ENCODE measurements around the gene SH3D19.
"Not testable (repeated sequence)": the region's sequence is repeated elsewhere in the genome, so short reads cannot be mapped to it uniquely, and the experiment has no call there.

SH3D19 gene

DNA sequence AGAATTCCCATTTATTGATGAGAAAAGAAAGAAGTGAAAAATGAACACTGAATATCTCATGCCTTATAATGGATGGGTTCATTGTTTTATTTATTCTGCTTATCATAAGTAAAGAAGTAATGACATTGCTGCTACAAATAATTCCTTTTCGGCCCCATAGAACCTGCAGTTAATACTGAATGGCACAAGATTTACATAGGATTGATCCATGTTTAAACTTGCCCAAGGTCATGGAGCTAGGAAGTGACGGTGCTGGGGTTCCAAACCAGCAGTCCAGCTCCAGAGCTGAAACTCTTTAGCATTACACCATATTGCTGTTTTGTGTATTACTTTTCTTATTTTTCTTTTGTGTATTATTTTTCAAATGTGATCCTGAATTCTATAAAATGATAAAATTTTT lies 78.7 kb downstream of the SH3D19 start:
- Histone ChIP-seq H3K27me3 (ENCODE audit: low read depth, low read length) (no peaks in the 10 kb centered on the region), H3K4me3 (ENCODE audit: low read length) (no peak overlapping the region), H3K4me2 (ENCODE audit: low read length) (no peak overlapping the region), H4K20me1 (ENCODE audit: insufficient read depth, low read length) (no peaks in the 10 kb centered on the region), H3K9me3 (ENCODE audit: insufficient read depth, low read length) (no peaks in the 10 kb centered on the region), H3K27ac (ENCODE audit: low read length) (no peak overlapping the region), H2AFZ (ENCODE audit: low read depth, low read length) (no peak overlapping the region), H3K9ac (ENCODE audit: low read length) (no peak overlapping the region), H3K36me3 (replicated peaks; ENCODE audit: low read depth, low read length) (no peaks in the 10 kb centered on the region), H3K4me1 (ENCODE audit: low read length) (no peaks in the 10 kb centered on the region), H3K79me2 (ENCODE audit: low read length) (no peaks in the 10 kb centered on the region)
- TF ChIP-seq EZH2phosphoT487 (IDR thresholded peaks at IDR 0.05; ENCODE audit: low read depth) (no peak), CTCF (IDR thresholded peaks at IDR 0.05; ENCODE audit: low read depth, low read length) (no peak)

DNA sequence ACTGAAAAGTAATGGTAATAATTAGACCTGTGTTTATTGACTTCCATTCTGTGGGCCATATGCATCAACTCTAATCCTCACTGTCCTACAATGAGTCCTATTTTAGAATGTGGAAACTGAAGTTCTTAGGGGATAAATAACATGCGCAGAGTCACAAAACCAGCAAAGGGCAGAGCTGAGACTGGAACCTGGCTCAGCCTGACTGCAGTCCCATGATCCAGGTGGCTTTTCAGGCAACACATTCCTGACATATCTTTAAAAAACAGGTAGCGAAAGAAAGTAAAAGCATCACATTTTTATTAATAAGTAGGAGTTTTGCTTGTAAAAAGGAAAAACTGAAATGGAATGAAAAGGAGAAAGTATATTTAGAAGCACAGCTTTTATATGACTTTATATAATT lies 83.1 kb downstream of the SH3D19 start:
- H3K9ac ChIP-seq (ENCODE audit: low read length) = no peak overlapping the region
- no peak overlapping the region for H2AFZ ChIP-seq (ENCODE audit: low read depth, low read length)
- no peaks in the 10 kb centered on the region for H4K20me1 ChIP-seq (ENCODE audit: insufficient read depth, low read length)
- peaks cover 7% of the 10 kb centered on the region for H3K4me1 ChIP-seq (ENCODE audit: low read length)
- no peaks in the 10 kb centered on the region for H3K27me3 ChIP-seq (ENCODE audit: low read depth, low read length)
- no peaks in the 10 kb centered on the region for H3K36me3 ChIP-seq (replicated peaks; ENCODE audit: low read depth, low read length)
- no peak overlapping the region for H3K27ac ChIP-seq (ENCODE audit: low read length)
- H3K4me3 ChIP-seq (ENCODE audit: low read length) = no peak overlapping the region
- H3K9me3 ChIP-seq (ENCODE audit: insufficient read depth, low read length) = no peaks in the 10 kb centered on the region
- TF ChIP-seq CTCF (IDR thresholded peaks at IDR 0.05; ENCODE audit: low read depth, low read length) (no peak), EZH2phosphoT487 (IDR thresholded peaks at IDR 0.05; ENCODE audit: low read depth) (no peak)
- H3K4me2 ChIP-seq (ENCODE audit: low read length) = no peak overlapping the region
- H3K79me2 ChIP-seq (ENCODE audit: low read length) = no peaks in the 10 kb centered on the region

DNA sequence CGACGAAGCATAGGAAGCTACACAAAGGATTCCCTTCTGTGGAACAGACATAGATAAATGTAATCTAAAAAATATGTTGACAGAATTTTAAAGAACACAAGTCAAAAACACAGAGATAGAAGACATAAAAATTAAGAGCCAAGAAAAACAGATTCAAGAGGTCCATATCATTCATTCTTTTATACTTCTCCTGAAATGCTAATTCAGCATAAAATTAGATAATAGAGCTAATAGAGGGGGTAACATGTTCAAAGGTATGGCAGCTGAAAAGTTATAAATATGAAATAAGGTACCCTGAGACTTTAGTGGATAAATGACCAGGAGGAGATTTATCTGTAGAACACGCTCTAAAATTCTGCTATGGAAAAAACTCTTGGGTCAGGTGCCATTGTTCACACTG lies 85.8 kb downstream of the SH3D19 start:
- TF ChIP-seq EZH2phosphoT487 (IDR thresholded peaks at IDR 0.05; ENCODE audit: low read depth) = no peak
- Histone ChIP-seq H3K79me2 (ENCODE audit: low read length) (no peaks in the 10 kb centered on the region), H3K36me3 (replicated peaks; ENCODE audit: low read depth, low read length) (no peaks in the 10 kb centered on the region), H3K27ac (ENCODE audit: low read length) (no peak overlapping the region), H3K9me3 (ENCODE audit: insufficient read depth, low read length) (no peaks in the 10 kb centered on the region), H4K20me1 (ENCODE audit: insufficient read depth, low read length) (no peaks in the 10 kb centered on the region), H3K9ac (ENCODE audit: low read length) (no peak overlapping the region), H3K4me1 (ENCODE audit: low read length) (peaks cover 7% of the 10 kb centered on the region), H2AFZ (ENCODE audit: low read depth, low read length) (no peak overlapping the region), H3K27me3 (ENCODE audit: low read depth, low read length) (no peaks in the 10 kb centered on the region), H3K4me2 (ENCODE audit: low read length) (no peak overlapping the region), H3K4me3 (ENCODE audit: low read length) (no peak overlapping the region)

GRCh38 chr4:151238477-151238876 lies 86.9 kb downstream of the SH3D19 start:
- Histone ChIP-seq H3K4me3 (ENCODE audit: low read length) (no peak overlapping the region), H3K4me1 (ENCODE audit: low read length) (peaks cover 7% of the 10 kb centered on the region), H3K79me2 (ENCODE audit: low read length) (no peaks in the 10 kb centered on the region), H4K20me1 (ENCODE audit: insufficient read depth, low read length) (no peaks in the 10 kb centered on the region), H2AFZ (ENCODE audit: low read depth, low read length) (peak overlapping the region; percentile 1; the same call in 1 of the 2 replicates), H3K4me2 (ENCODE audit: low read length) (no peak overlapping the region), H3K9me3 (ENCODE audit: insufficient read depth, low read length) (no peaks in the 10 kb centered on the region), H3K9ac (ENCODE audit: low read length) (no peak overlapping the region), H3K27me3 (ENCODE audit: low read depth, low read length) (no peaks in the 10 kb centered on the region), H3K36me3 (replicated peaks; ENCODE audit: low read depth, low read length) (no peaks in the 10 kb centered on the region), H3K27ac (ENCODE audit: low read length) (no peak overlapping the region)
- TF ChIP-seq EZH2phosphoT487 (IDR thresholded peaks at IDR 0.05; ENCODE audit: low read depth) (no peak), CTCF (IDR thresholded peaks at IDR 0.05; ENCODE audit: low read depth, low read length) (peak; percentile 29; the same call in 1 of the 2 replicates)

DNA sequence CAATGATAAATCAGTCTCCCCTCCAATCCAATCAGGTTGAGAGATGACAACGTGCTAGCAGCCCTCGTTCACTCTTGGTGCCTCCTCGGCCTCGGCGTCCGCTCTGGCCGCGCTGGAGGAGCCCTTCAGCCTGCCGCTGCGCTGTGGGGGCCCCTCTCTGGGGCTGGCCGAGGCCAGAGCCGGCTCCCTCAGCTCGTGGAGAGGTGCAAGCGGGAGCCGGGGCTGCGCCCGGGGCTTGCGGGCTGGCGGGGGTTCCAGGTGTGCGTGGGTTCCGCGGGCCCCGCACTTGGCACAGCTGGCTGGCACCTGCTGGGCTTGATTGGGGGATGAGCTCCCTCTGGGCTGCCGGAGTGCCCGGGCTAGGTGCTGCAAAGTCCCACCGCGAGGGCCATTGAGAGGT lies 89.4 kb downstream of the SH3D19 start:
- Histone ChIP-seq H4K20me1 (ENCODE audit: insufficient read depth, low read length) (no peaks in the 10 kb centered on the region), H3K9ac (ENCODE audit: low read length) (no peak overlapping the region), H3K27ac (ENCODE audit: low read length) (no peak overlapping the region), H3K4me1 (ENCODE audit: low read length) (peaks cover 7% of the 10 kb centered on the region), H3K4me3 (ENCODE audit: low read length) (no peak overlapping the region), H3K27me3 (ENCODE audit: low read depth, low read length) (no peaks in the 10 kb centered on the region), H3K79me2 (ENCODE audit: low read length) (no peaks in the 10 kb centered on the region), H2AFZ (ENCODE audit: low read depth, low read length) (no peak overlapping the region), H3K4me2 (ENCODE audit: low read length) (no peak overlapping the region), H3K9me3 (ENCODE audit: insufficient read depth, low read length) (no peaks in the 10 kb centered on the region), H3K36me3 (replicated peaks; ENCODE audit: low read depth, low read length) (no peaks in the 10 kb centered on the region)
- TF ChIP-seq CTCF (IDR thresholded peaks at IDR 0.05; ENCODE audit: low read depth, low read length) = no peak
- no peak for TF ChIP-seq EZH2phosphoT487 (IDR thresholded peaks at IDR 0.05; ENCODE audit: low read depth)

DNA sequence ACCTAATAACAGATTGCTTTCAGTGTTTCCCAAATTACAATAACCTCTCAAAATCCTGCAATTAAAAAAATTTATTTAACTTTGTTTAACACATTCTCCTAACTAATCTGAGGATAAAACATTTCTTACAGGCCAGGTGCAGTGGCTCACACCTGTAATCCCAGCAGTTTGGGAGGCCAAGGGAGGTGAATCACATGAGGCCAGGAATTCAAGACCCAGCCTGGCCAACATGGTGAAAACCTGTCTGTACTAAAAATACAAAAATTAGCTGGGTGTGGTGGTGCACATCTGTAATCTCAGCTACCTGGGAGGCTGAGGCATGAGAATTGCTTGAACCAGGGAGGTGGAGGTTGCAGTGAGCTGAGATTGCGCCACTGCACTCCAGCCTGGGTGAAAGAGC lies 90.0 kb downstream of the SH3D19 start:
- H3K36me3 ChIP-seq (replicated peaks; ENCODE audit: low read depth, low read length); H3K4me3 ChIP-seq (ENCODE audit: low read length); H3K9me3 ChIP-seq (ENCODE audit: insufficient read depth, low read length); H3K4me1 ChIP-seq (ENCODE audit: low read length); H2AFZ ChIP-seq (ENCODE audit: low read depth, low read length); H4K20me1 ChIP-seq (ENCODE audit: insufficient read depth, low read length); H3K27me3 ChIP-seq (ENCODE audit: low read depth, low read length); H3K79me2 ChIP-seq (ENCODE audit: low read length); H3K4me2 ChIP-seq (ENCODE audit: low read length); H3K27ac ChIP-seq (ENCODE audit: low read length); H3K9ac ChIP-seq (ENCODE audit: low read length): not testable (repeated sequence)

Data from OCI-LY3 (cell line).